RKO (cell line): Measurements from ENCODE around the gene FCHO1.

Experiments
- DNase-seq: peaks from one replicate; pipeline ENCODE4 v3.0.0-alpha.2; 2016; ENCODE audit warnings: low spot score

The FCHO1 gene

GRCh38 chr19:17831419-17831888 is 80.2 kb downstream of the FCHO1 start:
- no peak for DNase-seq

DNA sequence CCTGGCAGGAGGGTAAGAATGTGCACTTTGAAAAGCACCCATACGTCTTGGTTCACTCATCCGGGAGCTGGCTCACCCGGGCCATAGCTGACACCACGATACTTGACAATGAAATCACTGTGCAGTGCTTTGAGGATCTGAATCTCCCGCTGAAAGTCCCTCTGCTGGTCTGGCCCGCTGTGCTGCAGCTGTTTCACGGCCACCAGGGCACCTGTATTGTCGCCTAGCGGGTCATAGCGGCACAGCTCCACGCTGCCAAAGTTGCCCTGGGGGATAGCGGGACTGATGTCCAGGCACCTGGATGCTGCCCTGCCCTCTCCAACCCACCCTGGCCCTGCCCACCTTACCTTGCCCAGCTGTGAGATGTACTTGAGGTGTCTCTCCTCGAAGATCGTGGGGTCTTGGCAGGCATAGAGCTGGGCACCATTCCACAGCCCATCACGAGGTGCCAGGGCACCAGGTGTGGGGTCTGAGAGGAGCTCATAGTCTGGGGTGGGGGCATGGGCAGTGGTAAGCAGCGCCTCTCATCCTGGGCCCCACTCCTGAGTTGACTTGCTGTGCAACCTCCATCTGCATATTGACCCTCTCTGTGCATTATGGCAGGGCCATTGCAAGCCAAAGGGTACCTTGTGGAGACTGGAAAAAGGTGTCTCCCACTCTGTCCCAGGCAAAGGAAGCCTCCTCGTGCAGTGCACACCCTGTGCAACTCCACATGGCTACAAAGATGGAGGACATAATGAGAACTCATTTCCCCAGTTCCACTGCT is 81.3 kb downstream of the FCHO1 start:
- no peak for DNase-seq

GRCh38 chr19:17834350-17835181 is 83.3 kb downstream of the FCHO1 start:
- peak; percentile 55 for DNase-seq

DNA sequence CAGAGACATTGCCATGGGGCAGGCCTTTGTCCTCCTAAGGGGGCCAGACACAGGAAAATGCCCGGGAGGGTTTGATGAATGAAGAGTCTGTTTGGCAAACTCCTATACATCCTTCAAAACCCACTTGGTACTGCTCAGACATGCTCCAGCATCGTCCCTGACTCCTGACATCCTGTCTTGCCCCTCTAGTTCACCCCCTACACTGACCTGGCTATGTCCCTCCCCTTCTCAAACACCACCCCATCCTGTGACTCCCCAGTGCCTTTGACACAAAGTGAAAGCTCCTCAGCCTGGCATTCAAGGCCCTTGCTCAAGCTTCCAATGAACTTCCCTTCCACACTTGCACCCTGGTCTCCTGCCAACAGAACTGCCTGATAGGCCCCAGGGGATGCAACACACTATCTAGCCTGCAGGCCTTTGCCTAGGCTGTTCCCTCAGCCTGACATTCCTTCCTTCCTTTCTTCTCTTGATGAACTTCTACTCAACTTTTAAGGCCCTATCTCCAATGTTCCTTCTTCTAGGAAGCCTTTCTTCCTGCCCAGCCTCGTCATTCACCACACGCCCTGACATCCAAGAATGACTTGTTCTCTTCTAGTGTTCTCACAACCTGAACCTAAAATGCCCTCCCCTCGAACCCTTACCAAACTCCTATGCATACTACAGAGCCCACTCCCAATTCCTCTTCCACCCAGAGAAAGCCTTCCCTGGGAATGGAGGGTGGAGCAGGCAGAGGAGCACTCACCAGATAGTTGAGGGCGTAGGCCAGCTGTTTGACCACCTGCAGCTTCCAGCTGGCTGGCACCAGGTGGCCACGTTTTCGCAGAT is 84.1 kb downstream of the FCHO1 start:
- DNase-seq: no peak

- no peak for DNase-seq
Measured at GRCh38 chr19:17836530-17836929, 85.3 kb downstream of the FCHO1 start.

DNA sequence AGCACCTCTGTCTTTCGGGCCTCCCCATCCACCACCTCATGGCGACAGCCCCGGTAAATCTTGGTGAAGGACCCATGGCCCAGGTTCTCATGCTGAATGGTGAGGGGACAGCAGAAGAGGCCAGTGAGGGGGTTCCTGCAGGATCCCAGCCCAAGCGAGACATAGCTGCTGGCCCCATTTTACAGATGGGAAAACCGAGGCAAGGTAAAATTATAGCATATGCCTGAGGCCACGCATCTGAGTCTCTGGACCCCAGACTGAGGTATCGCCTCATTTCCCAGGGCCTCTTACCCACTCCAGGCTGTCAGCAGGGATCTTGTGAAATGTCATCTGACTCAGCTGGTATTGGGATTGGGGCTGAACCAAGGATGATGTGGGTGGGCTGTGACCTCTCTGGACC is 86.7 kb downstream of the FCHO1 start:
- no peak for DNase-seq
